ENCODE measurements around the gene ADAMTSL3.
"Not testable (repeated sequence)": the region's sequence is repeated elsewhere in the genome, so short reads cannot be mapped to it uniquely, and the experiment has no call there.

Gene ADAMTSL3

DNA sequence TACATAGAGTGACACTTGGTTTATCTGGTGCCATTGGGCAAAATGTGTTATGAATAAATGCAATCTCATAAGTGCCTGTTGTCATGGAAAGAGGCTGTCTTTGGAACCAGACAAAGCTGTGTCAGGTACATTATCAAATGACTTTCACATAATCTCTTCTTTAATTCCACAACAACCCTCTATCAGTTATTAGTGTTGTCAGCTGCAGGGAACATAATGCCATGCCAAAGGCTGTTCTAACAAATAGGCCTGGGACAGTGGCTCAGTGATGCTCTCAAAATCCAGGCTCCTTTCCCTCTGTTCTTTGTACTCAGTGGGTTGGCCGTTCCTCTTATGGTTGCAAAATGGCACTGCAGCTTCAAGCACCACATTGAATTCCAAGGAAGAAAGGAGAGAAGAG is 91.8 kb downstream of the ADAMTSL3 start:
- DNase-seq (ENCODE audit: low read depth in 2 of 2) = no peak

DNA sequence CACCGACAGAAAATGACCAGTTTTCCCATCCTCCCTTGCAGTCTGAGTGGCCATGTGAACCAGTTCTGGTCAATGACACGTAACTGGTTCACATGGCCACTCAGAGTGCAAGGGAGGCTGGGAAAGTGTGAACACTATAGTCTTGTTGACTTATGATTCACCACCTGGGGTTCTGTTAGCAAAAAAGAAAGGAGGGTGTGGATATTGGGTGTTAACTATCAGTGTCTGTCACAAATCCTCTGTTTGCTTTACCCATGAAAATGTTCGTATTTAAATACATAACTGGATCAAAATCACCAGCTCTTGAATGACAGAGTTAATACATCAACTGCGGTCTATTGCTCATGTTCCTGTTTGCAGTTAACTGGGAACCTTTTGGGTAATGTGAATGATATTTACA is 92.3 kb downstream of the ADAMTSL3 start:
- no peak for DNase-seq (ENCODE audit: low read depth in 2 of 2)

GRCh38 chr15:83747050-83747717 is 93.3 kb downstream of the ADAMTSL3 start:
- DNase-seq (ENCODE audit: low read depth in 2 of 2) = no peak

DNA sequence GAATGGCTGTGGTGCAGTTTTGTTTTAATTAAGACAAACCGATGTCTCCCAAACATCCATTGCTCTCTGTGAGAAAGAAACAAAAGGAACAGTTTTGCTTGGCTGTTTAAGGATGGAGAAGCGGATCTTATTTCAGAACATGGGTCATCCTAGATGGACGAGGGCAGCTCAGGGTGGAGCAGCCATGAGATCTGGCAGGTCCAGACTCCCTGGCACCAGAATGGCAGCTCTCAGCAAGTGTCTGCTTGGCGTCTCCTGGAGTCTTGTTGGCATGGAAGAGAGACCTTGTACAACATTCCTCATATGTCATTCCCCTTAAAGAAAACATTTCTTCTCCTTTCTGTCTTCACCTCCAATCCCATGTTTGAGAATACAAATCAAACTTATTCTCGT is 93.8 kb downstream of the ADAMTSL3 start:
- DNase-seq (ENCODE audit: low read depth in 2 of 2) = no peak

GRCh38 chr15:83753872-83754493 is 100.1 kb downstream of the ADAMTSL3 start:
- DNase-seq (ENCODE audit: low read depth in 2 of 2) = no peak

DNA sequence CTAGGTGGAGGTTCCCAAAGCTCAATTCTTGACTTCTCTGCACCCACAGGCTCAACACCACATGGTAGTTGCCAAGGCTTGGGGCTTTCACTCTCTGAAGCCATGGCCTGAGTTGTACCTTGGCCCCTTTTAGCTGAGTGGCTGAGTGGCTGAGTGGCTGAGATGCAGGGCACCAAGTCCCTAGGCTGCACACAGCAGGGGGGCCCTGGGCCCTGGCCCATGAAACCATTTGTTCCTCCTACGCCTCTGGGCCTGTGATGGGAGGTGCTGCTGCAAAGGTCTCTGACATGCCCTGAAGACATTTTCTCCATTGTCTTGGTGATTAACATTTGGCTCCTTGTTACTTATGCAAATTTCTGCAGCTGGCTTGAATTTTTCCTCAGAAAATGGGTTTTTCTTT is 103.4 kb downstream of the ADAMTSL3 start:
- DNase-seq (ENCODE audit: low read depth in 2 of 2) = not testable (repeated sequence)

DNA sequence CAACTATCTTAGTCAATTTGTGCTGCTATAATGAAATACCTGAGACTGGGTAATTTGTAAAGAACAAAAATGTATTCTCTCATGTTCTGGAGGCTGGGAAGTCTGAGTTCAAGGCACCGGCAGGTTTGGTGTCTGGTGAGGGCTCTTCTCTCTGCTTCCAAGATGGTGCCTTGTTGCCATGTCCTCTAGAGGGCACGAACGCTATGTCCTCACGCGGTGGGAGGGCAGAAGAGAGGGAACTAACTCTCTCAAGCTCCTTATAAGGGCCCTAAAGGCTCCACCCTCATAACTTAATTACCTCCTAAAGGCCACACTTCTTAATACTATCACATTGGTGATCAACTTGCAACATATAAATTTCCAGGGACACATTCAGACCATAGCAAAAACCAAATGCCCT is 108.4 kb downstream of the ADAMTSL3 start:
- no peak for DNase-seq (ENCODE audit: low read depth in 2 of 2)

DNA sequence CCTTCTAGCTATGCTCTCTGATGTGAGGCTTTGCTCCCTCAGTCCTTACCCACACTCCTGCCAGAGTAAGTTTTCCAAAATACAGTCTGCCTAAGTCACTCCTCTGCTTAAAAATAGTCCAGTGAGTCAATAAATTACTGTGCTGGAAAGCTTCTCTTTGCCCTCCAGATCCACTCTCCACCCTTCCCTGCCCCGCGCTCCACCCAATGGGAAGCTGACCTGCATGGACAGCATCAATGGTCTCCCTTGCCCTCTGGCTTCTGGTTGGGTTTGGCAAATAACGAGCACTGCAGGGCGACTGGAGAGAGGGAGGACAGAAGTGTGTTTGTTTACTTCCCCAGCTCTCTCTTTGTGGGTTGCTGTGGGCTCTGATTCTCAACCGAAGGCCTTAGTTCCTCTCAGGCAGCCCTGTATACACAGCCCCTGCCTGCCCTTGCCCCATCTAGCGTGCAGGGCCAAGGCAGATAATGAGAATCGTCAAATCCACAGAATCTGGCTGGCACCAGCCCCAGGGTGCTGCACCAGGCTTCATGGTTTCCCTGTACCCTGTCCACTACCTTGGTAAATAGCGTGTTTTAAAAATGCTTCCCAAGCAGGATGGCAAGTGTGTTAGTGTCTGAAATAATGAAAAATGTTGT is 110.4 kb downstream of the ADAMTSL3 start:
- DNase-seq (ENCODE audit: low read depth in 2 of 2) = no peak

DNA sequence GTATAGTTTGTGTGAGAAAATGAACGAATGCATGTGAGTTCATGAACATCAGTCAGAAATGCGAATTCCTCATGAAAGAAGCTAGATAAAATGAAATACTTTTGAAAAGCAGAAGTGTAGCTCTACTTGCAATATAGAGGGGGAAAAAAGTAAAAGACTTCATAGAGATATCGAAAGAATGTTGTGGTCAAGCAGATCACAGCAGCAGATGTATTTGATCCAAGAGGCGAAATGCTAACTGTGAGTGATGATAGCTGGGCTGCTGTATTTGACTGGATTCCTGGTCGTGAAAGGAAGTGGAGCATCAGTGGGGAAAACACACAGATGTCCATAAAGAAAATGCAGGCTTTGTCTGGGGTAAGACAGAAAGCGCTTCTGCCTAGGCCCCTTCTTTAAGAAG is 112.4 kb downstream of the ADAMTSL3 start:
- DNase-seq (ENCODE audit: low read depth in 2 of 2) = no peak

DNA sequence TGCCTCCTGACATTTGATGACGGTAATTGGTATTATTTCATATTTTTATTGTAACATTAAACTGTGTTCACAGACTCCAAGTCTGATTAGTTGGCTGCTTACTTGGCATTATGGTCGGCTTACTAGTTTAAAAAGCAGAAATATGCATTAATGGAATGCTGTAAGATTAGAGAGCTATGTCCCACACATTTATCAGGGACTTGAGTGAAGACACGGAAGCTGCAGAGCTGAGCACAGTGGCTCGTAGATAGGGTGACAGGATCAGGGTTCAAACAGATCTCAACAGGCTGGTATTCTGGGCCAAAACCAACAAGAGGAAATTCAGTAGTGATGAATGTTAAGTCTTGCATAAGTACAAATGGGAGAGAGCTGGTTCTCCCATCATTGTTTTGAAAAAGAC is 113.8 kb downstream of the ADAMTSL3 start:
- DNase-seq (ENCODE audit: low read depth in 2 of 2) = no peak

DNA sequence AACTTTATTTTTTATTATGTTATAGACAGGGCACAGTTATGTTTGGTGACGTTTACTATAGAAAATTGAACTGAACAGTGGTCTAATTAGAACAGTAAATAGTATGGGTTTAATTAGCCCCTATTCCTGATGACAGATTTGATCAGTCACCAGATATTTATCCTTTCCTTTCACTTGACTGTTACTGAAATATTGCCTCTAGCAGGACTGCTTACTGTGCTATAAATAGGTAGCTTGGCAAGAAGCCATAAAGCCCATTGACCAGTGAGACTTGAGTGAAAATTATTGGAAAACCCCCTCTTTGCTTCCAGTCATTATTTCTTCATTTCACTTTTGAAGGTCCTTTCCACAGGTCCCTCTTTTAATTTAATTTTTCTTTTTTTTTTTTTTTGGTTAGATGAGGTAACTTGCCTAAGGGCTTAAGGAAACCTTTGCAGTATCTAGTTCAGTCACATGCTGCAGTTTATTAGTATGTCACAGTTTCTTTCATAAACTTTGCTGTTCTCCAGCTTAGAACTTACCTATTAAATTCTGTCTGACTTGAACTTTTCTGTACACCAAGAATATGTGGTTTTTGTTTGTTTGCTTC is 115.6 kb downstream of the ADAMTSL3 start:
- DNase-seq (ENCODE audit: low read depth in 2 of 2) = no peak

DNA sequence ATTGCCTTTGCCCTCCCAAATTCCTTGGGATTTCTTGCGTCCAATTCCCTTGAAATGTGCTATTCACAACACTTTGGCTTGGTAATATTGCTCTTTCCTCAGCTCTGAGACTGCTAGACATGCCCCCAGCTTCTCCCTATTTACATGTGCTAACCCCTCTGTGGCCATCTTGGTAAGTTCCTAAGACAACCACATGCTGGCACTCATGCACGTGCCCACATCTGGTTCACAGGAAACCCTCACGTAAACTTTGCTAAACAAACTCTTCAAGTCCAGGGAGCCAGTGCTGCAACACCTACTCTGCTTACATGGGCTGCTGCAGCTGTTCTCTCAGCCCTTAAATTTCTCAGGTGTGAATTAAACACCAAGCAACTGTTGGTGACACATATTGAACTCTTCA is 121.8 kb downstream of the ADAMTSL3 start:
- DNase-seq (ENCODE audit: low read depth in 2 of 2) = no peak

GRCh38 chr15:83776986-83777385 is 123.1 kb downstream of the ADAMTSL3 start:
- DNase-seq (ENCODE audit: low read depth in 2 of 2) = no peak

- no peak for DNase-seq (ENCODE audit: low read depth in 2 of 2)
Observed at GRCh38 chr15:83783227-83783626, 129.3 kb downstream of the ADAMTSL3 start.

- no peak for DNase-seq (ENCODE audit: low read depth in 2 of 2)
Observed at GRCh38 chr15:83784975-83785374, 131.1 kb downstream of the ADAMTSL3 start.

DNA sequence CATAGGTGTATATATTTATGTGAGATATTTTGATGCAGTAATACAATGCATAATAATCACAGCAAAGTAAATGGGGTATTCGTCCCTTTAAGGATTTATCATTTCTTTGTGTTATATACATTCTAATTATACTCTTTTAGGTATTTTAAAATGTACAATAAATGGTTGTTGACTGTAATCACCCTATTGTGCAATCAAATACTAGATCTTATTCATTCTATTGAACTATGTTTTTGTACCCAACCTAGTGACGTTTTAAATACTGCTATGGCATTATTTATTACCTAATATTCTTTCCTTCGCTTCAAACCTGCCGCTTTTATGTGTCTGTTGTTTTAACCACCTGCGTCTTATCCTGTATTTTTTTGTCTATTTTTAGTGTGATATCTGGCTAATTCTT is 132.4 kb downstream of the ADAMTSL3 start:
- DNase-seq (ENCODE audit: low read depth in 2 of 2) = no peak

DNA sequence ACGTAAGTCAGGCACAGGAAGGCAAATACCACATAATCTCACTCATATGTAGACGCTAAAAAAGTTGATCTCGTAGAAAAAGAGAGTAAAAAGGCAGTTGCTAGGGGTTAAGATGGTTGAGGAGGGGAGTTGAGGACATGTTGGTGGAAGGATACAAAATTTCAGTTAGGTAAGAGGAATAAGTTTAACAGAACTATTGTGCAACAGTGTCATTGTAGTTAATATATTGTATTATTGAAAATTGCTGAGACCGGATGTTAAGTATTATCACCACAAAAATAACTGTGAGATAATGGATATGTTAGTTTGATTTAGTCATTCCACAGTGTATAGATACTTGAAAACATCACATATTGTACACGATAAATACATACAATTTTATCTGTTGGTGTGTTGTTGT is 139.1 kb downstream of the ADAMTSL3 start:
- DNase-seq (ENCODE audit: low read depth in 2 of 2) = no peak

DNA sequence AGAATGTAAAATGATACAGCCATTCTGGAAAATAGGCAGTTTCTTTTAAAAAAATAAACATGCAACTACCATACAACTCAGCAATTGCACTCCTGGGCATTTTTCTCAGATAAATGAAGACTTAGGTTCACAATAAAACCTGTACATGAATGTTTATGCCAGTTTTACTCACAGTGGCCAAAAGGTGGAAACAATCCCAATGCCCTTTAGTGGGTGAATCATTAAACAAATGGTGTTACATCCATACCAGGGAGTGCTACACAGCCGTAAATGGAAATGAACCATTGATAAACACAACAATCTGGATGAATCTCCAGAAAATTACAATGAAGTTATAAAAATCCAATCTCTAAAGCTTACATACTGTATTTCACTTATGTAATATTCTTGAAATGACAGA is 140.3 kb downstream of the ADAMTSL3 start:
- DNase-seq (ENCODE audit: low read depth in 2 of 2) = no peak

- DNase-seq (ENCODE audit: low read depth in 2 of 2) = no peak
Observed at GRCh38 chr15:83809345-83809744, 155.4 kb downstream of the ADAMTSL3 start.

GRCh38 chr15:83810110-83810509 is 156.2 kb downstream of the ADAMTSL3 start:
- no peak for DNase-seq (ENCODE audit: low read depth in 2 of 2)

DNA sequence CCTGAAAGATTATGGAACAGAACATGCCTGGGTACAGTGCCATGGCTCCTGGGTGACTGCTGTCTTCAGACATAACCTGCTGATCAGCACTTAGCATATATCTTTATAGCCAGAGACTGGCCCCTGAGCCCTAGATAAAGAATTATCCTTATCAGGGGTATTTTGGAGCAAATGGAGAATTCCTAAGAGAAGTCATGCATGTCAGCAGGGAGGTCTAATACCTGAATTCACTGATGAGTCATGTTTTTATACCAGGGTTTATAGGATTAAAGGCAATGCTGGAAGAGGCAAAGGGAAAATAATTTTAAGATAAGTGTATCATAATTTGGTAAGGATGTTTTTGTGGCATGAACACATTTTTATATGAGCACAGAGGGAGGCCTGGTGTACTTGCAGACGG is 159.8 kb downstream of the ADAMTSL3 start:
- DNase-seq (ENCODE audit: low read depth in 2 of 2) = no peak

DNA sequence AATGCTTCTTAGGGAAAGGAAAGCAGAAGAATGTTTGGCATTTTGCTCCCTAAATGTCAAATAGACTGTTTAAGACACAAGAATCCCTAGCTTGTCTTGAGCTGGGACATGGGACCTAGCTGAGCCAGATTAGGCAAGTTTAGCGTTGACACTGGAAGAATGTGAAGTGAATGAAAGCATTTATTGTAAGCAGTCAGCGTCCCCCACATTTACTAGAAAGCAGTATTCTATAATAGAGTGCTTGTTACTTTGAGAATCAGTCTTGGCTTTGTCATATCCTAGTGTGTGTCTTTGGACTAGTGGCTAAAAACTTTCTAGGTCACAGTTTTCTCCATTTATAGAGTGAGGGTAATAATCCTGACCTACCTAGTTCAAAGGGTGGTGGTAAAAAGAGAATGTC is 161.6 kb downstream of the ADAMTSL3 start:
- no peak for DNase-seq (ENCODE audit: low read depth in 2 of 2)

All from stimulated activated CD4-positive, alpha-beta T cell treated with anti-CD3 and anti-CD28 coated beads, Interleukin-12 subunit alpha, Interleukin-12 subunit beta, amount 100 ng/mL, for 24 hours (primary cell).